ENCODE data around the gene SUPT16H.

- no peak for TF ChIP-seq CTCF (IDR thresholded peaks at IDR 0.05)
- TF ChIP-seq POLR2A (IDR thresholded peaks at IDR 0.05): no peak
Observed at GRCh38 chr14:21399311-21399870, 15.6 kb upstream of the SUPT16H start.

Data from uterus (tissue), 2 donors.